NT2/D1 (cell line): ENCODE data around the gene NSUN6.
"Not testable (repeated sequence)": the region's sequence is repeated elsewhere in the genome, so short reads cannot be mapped to it uniquely, and the experiment has no call there.

Experiments used
- DNase-seq: peaks from one replicate; pipeline ENCODE4 v3.0.0-alpha.2; 2011; ENCODE audit warnings: low read depth, low spot score
- H3K27me3 ChIP-seq: 2 replicates; pipeline ENCODE4 v1.6.0; 2011; ENCODE audit warnings: mild to moderate bottlenecking; ENCODE audit not compliant: insufficient read length, insufficient read depth
- H3K36me3 ChIP-seq: 2 replicates; pipeline ENCODE4 v1.6.1; 2011; ENCODE audit warnings: mild to moderate bottlenecking, low read length, mixed read lengths; ENCODE audit not compliant: insufficient read depth, insufficient read length
- H3K4me1 ChIP-seq: 2 replicates; pipeline ENCODE4 v1.5.1; 2011; ENCODE audit not compliant: insufficient read depth, insufficient read length
- H3K4me3 ChIP-seq: 2 replicates; pipeline ENCODE4 v1.5.1; 2011; ENCODE audit warnings: low read depth; ENCODE audit not compliant: insufficient read length
- H3K9ac ChIP-seq: 2 replicates; pipeline ENCODE4 v1.6.0; 2011; ENCODE audit warnings: low read depth; ENCODE audit not compliant: insufficient read length
- H3K9me3 ChIP-seq: 2 replicates; pipeline ENCODE4 v1.5.1; 2011; ENCODE audit warnings: mild to moderate bottlenecking, low read length; ENCODE audit not compliant: insufficient read depth
- SUZ12 ChIP-seq: IDR thresholded peaks from 2 replicates; pipeline ENCODE4 v1.6.1; 2011; ENCODE audit not compliant: insufficient read length, insufficient read depth; ENCODE audit errors: extremely low read depth
- YY1 ChIP-seq: IDR thresholded peaks from 2 replicates; pipeline ENCODE4 v1.6.1; 2011; ENCODE audit not compliant: insufficient read length, insufficient read depth
- ZNF274 ChIP-seq: IDR thresholded peaks from 2 replicates; pipeline ENCODE4 v1.6.1; 2011; ENCODE audit warnings: mild to moderate bottlenecking, low read depth, low read length

Gene NSUN6

DNA sequence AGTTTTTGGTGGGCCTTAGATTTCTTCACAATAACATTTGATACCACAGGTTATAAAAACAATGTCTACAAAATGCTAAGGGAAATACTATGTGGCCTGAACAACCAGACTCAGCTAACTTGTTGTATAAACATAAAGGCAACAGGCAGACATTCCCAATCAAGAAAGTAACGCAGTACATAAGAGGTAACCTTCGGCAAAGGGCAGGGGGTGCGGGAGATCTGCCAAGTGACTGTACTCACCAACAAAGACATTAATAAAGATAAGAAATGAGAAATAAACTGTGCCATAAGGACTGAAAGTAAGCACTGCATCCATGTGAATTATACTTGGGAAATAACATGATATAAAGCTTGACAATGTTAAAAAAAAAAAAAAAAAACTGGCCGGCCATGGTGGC is 15.4 kb downstream of the NSUN6 start:
- no peaks in the 10 kb centered on the region for H3K4me1 ChIP-seq
- TF ChIP-seq SUZ12 (no peak), ZNF274 (no peak), YY1 (no peak)
- no peaks in the 10 kb centered on the region; the same call in 1 of the 2 replicates for H3K9me3 ChIP-seq
- H3K4me3 ChIP-seq: no peak overlapping the region
- no peaks in the 10 kb centered on the region for H3K27me3 ChIP-seq
- H3K36me3 ChIP-seq: peaks cover 2% of the 10 kb centered on the region
- no peak for DNase-seq
- H3K9ac ChIP-seq: no peak overlapping the region

DNA sequence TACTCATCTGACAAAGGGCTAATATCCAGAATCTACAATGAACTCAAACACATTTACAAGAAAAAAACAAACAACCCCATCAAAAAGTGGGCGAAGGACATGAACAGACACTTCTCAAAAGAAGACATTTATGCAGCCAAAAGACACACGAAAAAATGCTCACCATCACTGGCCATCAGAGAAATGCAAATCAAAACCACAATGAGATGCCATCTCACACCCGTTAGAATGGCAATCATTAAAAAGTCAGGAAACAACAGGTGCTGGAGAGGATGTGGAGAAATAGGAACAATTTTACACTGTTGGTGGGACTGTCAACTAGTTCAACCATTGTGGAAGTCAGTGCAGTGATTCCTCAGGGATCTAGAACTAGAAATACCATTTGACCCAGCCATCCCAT is 18.9 kb downstream of the NSUN6 start:
- H3K9ac ChIP-seq, H3K27me3 ChIP-seq, H3K4me3 ChIP-seq, H3K36me3 ChIP-seq, H3K9me3 ChIP-seq, H3K4me1 ChIP-seq, DNase-seq: not testable (repeated sequence)

DNA sequence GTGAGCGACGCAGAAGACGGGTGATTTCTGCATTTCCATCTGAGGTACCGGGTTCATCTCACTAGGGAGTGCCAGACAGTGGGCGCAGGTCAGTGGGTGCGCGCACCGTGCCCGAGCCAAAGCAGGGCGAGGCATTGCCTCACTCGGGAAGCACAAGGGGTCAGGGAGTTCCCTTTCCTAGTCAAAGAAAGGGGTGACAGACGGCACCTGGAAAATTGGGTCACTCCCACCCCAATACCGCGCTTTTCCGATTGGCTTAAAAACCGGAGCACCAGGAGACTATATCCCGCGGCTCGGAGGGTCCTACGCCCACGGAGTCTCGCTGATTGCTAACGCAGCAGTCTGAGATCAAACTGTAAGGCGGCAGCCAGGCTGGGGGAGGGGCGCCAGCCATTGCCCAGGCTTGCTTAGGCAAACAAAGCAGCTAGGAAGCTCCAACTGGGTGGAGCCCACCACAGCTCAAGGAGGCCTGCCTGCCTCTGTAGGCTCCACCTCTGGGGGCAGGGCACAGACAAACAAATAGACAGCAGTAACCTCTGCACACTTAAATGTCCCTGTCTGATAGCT is 23.9 kb downstream of the NSUN6 start:
- not testable (repeated sequence) for H3K4me1 ChIP-seq, H3K27me3 ChIP-seq, H3K36me3 ChIP-seq, H3K9me3 ChIP-seq, H3K4me3 ChIP-seq
- peak overlapping the region; percentile 10 for H3K9ac ChIP-seq
- peak; percentile 27 for DNase-seq

DNA sequence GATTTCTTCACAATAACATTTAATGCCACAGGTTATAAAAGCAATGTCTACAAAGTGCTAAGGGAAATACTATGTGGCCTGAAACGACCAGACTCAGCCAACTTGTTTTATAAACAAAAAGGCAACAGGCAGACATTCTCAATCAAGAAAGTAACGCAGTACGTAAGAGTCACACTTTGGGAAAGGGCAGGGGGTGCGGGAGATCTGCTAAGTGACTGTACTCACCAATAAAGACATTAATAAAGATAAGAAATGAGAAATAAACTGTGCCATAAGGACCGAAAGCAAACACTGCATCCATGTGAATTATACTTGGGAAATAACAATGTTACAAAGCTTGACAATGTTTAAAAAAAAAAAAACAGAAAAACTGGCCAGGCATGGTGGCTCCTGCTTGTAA is 25.5 kb downstream of the NSUN6 start:
- Histone ChIP-seq H3K9me3 (no peaks in the 10 kb centered on the region), H3K36me3 (peaks cover 8% of the 10 kb centered on the region), H3K9ac (no peak overlapping the region), H3K4me1 (no peaks in the 10 kb centered on the region), H3K4me3 (no peak overlapping the region), H3K27me3 (no peaks in the 10 kb centered on the region)
- no peak for DNase-seq
- TF ChIP-seq ZNF274 (no peak), SUZ12 (no peak), YY1 (no peak)

DNA sequence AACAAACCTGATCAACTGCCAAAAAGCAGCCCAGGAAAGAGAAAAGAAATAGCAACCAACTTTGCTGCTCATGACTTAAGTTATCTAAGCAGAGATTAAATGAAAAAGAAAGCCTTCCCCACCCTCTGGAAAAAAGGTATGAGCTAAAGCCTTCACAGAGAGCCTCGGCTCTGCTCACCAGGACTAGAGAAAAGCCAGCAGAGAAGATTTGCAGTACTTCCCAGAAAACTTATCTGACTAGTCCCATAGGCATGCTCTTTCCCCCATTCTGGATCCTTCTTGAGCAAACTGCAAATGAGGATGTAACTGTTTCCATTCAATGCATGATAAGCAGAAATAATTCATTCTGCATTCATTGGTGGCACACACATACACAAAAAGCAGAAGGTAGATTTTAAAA is 27.7 kb downstream of the NSUN6 start:
- H3K36me3 ChIP-seq: peaks cover 10% of the 10 kb centered on the region
- H3K27me3 ChIP-seq, DNase-seq, H3K4me3 ChIP-seq, H3K9ac ChIP-seq, H3K4me1 ChIP-seq, H3K9me3 ChIP-seq: not testable (repeated sequence)

DNA sequence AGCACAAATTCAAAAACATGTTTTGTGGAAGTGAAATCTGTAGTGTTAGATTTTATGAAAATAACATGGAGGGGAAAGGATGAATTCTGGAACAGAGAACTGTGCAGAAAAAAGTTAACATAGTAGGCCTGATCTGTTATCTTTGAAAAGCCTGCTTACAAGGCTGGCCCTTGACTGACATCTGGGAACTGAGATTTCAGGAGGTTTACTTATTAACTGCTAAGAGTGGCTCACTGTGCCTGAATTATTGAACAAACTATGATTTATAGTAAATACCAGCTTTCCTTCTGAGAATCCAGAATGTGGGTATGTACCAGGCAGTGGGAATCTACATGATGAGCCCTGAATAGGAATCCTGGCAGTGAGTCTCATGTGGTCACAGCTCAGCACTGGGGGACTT is 30.5 kb downstream of the NSUN6 start:
- TF ChIP-seq SUZ12: no peak
- no peak for TF ChIP-seq YY1
- no peak for TF ChIP-seq ZNF274
- H3K9me3 ChIP-seq: no peaks in the 10 kb centered on the region
- no peaks in the 10 kb centered on the region for H3K27me3 ChIP-seq
- no peak overlapping the region for H3K9ac ChIP-seq
- H3K4me3 ChIP-seq: no peak overlapping the region
- no peaks in the 10 kb centered on the region for H3K4me1 ChIP-seq
- no peak for DNase-seq
- H3K36me3 ChIP-seq: peaks cover 10% of the 10 kb centered on the region

DNA sequence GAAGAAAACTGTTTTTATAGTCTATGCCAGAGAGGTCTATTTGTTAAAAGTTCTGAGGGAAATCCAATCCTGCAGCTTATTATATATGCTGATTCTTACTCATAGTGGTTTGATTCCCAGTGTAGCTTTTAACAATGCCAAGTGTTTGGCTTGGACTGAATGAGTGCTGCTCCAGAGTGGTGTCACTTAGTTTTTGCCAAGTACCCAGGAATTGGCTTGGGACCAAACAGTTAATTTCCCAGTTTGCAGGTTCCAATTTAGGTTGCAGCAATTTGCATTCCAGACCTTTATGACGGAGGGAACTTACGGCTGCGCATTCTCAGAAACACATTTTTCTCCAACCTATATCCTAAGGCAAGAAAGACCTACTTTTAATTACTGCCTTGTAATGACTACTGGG is 32.4 kb downstream of the NSUN6 start:
- TF ChIP-seq YY1 (no peak), SUZ12 (no peak), ZNF274 (no peak)
- H3K9ac ChIP-seq: no peak overlapping the region
- H3K36me3 ChIP-seq: peaks cover 14% of the 10 kb centered on the region
- no peaks in the 10 kb centered on the region for H3K27me3 ChIP-seq
- no peaks in the 10 kb centered on the region for H3K9me3 ChIP-seq
- no peak overlapping the region for H3K4me3 ChIP-seq
- no peak for DNase-seq
- no peaks in the 10 kb centered on the region for H3K4me1 ChIP-seq

DNA sequence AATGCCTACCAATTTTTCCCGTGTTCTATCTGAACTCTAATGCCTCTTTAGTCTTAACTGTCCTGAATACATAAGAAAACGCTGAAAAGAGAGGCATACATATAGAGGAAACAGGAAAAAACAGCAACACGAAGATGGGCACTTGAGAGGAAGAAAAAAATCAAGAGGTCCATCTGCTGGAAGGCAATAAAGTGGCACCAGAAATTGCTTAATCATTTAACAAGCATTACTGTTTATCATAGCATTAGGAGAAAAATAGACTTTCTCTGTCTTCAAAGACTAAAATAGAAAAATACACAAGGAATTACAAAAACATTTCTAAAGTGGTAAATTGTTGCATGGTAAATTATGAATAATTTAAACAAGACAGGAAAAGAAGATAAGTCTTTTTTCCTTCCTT is 35.0 kb downstream of the NSUN6 start:
- H3K9ac ChIP-seq: no peak overlapping the region
- H3K4me3 ChIP-seq: no peak overlapping the region
- TF ChIP-seq YY1: no peak
- no peak for TF ChIP-seq ZNF274
- TF ChIP-seq SUZ12: no peak
- no peak for DNase-seq
- H3K27me3 ChIP-seq: no peaks in the 10 kb centered on the region
- no peaks in the 10 kb centered on the region for H3K9me3 ChIP-seq
- H3K36me3 ChIP-seq: peaks cover 18% of the 10 kb centered on the region
- no peaks in the 10 kb centered on the region for H3K4me1 ChIP-seq
